HFFc6 (cell line): ENCODE data around the gene MUCL1. TPM values are rescaled to one million over a fixed set of nuclear protein-coding genes. Genes with fewer than 3 reads are reported as not detected.

Source experiments
- DNase-seq: peaks from one replicate; pipeline ENCODE4 v3.0.0-alpha.2; 2018
- H3K27ac Mint-ChIP-seq: 2 replicates; pipeline ENCODE4 v1.8.0; 2020; ENCODE audit warnings: mild to moderate bottlenecking, mixed read lengths
- H3K27me3 Mint-ChIP-seq: 2 replicates; pipeline ENCODE4 v1.8.0; 2021; ENCODE audit warnings: mild to moderate bottlenecking, moderate library complexity, mixed read lengths; ENCODE audit not compliant: insufficient read depth
- H3K36me3 Mint-ChIP-seq: 2 replicates; pipeline ENCODE4 v1.8.0; 2021; ENCODE audit warnings: low read depth, mixed read lengths
- H3K4me1 Mint-ChIP-seq: 2 replicates; pipeline ENCODE4 v1.8.0; 2020; ENCODE audit warnings: low read depth, mixed read lengths
- H3K4me3 Mint-ChIP-seq: 2 replicates; pipeline ENCODE4 v1.8.0; 2020; ENCODE audit warnings: mild to moderate bottlenecking, moderate library complexity, mixed read lengths
- H3K9me3 Mint-ChIP-seq: 2 replicates; pipeline ENCODE4 v1.8.0; 2020; ENCODE audit warnings: mild to moderate bottlenecking, mixed read lengths
- total RNA-seq, 6 experiments: library from RNA; stranded (reverse); fragmentation: NEBNext Ultra II Directional; extraction: Animal tissue kit (Norgen Biotek cat#: 25700); gene quantifications; 2 replicates in 1 of 6; 3 replicates in 5 of 6; pipeline ENCODE4 v1.2.3, GENCODE V29; 2021
- TF ChIP-seq, protein P1 (sequence below): fragments of 200-600 bp; sonication (generic); IDR thresholded peaks from 2 replicates; pipeline ENCODE4 v1.5.0; 2021; ENCODE audit warnings: antibody characterized with exemption, mild to moderate bottlenecking

The MUCL1 gene
- total RNA-seq, 6 experiments from 2014 or later, result not detected

- no peak for DNase-seq
- no peaks in the 10 kb centered on the region for H3K36me3 Mint-ChIP-seq
- H3K27me3 Mint-ChIP-seq, result no peaks in the 10 kb centered on the region; the same call in none of the 2 replicates
- H3K4me3 Mint-ChIP-seq, result no peak overlapping the region
- H3K9me3 Mint-ChIP-seq, result no peaks in the 10 kb centered on the region
- no peak overlapping the region for H3K27ac Mint-ChIP-seq
- no peaks in the 10 kb centered on the region for H3K4me1 Mint-ChIP-seq
- TF ChIP-seq, protein P1, sequence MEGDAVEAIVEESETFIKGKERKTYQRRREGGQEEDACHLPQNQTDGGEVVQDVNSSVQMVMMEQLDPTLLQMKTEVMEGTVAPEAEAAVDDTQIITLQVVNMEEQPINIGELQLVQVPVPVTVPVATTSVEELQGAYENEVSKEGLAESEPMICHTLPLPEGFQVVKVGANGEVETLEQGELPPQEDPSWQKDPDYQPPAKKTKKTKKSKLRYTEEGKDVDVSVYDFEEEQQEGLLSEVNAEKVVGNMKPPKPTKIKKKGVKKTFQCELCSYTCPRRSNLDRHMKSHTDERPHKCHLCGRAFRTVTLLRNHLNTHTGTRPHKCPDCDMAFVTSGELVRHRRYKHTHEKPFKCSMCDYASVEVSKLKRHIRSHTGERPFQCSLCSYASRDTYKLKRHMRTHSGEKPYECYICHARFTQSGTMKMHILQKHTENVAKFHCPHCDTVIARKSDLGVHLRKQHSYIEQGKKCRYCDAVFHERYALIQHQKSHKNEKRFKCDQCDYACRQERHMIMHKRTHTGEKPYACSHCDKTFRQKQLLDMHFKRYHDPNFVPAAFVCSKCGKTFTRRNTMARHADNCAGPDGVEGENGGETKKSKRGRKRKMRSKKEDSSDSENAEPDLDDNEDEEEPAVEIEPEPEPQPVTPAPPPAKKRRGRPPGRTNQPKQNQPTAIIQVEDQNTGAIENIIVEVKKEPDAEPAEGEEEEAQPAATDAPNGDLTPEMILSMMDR, result no peak
These were observed 37.6 kb downstream of the MUCL1 start for GRCh38 chr12:54891717-54892478.

Other genes with a start within 250 kb of the MUCL1 start
- gene LACRT, start 219.6 kb upstream of the MUCL1 start, total RNA-seq, result not detected
- not detected for gene DCD, start 206.2 kb upstream of the MUCL1 start, total RNA-seq
- gene TESPA1, start 130.2 kb downstream of the MUCL1 start, total RNA-seq, result not detected
- gene NEUROD4, start 165.5 kb downstream of the MUCL1 start, total RNA-seq, result not detected